KMS-11 (cell line): ENCODE data around the gene MICAL3.

Experiments
- H2AFZ ChIP-seq: fragments of 200-600 bp; sonication (generic); 2 replicates; pipeline ENCODE4 v1.6.1; 2016; ENCODE audit warnings: antibody characterized with exemption, mixed run types, low read depth
- H3K27ac ChIP-seq: fragments of 200-600 bp; sonication (generic); 2 replicates; pipeline ENCODE4 v1.6.1; 2016; ENCODE audit warnings: mild to moderate bottlenecking, mixed run types
- H3K27me3 ChIP-seq: fragments of 200-600 bp; sonication (generic); 2 replicates; pipeline ENCODE4 v1.6.1; 2017; ENCODE audit warnings: mild to moderate bottlenecking, low read depth, mixed run types, moderate library complexity; ENCODE audit not compliant: insufficient read depth
- H3K36me3 ChIP-seq: fragments of 200-600 bp; sonication (generic); 2 replicates; pipeline ENCODE4 v1.6.1; 2017; ENCODE audit warnings: mild to moderate bottlenecking, mixed run types; ENCODE audit not compliant: insufficient read depth
- H3K4me1 ChIP-seq: fragments of 200-600 bp; sonication (generic); 2 replicates; pipeline ENCODE4 v1.6.1; 2016; ENCODE audit warnings: mild to moderate bottlenecking, low read depth, mixed run types; ENCODE audit not compliant: poor library complexity, severe bottlenecking
- H3K4me2 ChIP-seq: fragments of 200-600 bp; sonication (generic); 2 replicates; pipeline ENCODE4 v1.7.0; 2016; ENCODE audit warnings: mild to moderate bottlenecking, mixed run types
- H3K4me3 ChIP-seq: fragments of 200-600 bp; sonication (generic); IDR thresholded peaks from 2 replicates; pipeline ENCODE4 v1.6.1; 2017; ENCODE audit warnings: low read depth, low read length, mixed read lengths; ENCODE audit not compliant: insufficient read depth
- H3K79me2 ChIP-seq: fragments of 200-600 bp; sonication (generic); 2 replicates; pipeline ENCODE4 v1.6.1; 2016; ENCODE audit warnings: low read depth, mixed run types; ENCODE audit not compliant: insufficient read depth
- H3K9ac ChIP-seq: fragments of 200-600 bp; sonication (generic); 2 replicates; pipeline ENCODE4 v1.6.1; 2016; ENCODE audit warnings: mild to moderate bottlenecking, mixed run types
- H4K20me1 ChIP-seq: fragments of 200-600 bp; sonication (generic); 2 replicates; pipeline ENCODE4 v1.6.1; 2016; ENCODE audit warnings: mild to moderate bottlenecking, mixed run types; ENCODE audit not compliant: insufficient read depth
- CTCF ChIP-seq: fragments of 200-600 bp; sonication (generic); conservative IDR thresholded peaks from 2 replicates; pipeline ENCODE4 v1.6.1; 2017; ENCODE audit warnings: low read depth, mild to moderate bottlenecking, antibody characterized with exemption, low read length, moderate library complexity, mixed read lengths

The MICAL3 gene

GRCh38 chr22:17748555-17749353, 275.6 kb downstream of the MICAL3 start:
- Histone ChIP-seq H3K27me3 (no peaks in the 10 kb centered on the region), H2AFZ (no peak overlapping the region), H3K4me2 (no peak overlapping the region), H3K79me2 (peaks cover 24% of the 10 kb centered on the region; the same call in 1 of the 2 replicates), H3K36me3 (no peaks in the 10 kb centered on the region), H3K4me3 (no peak overlapping the region), H3K27ac (no peak overlapping the region), H4K20me1 (no peaks in the 10 kb centered on the region), H3K4me1 (no peaks in the 10 kb centered on the region), H3K9ac (no peak overlapping the region)
- TF ChIP-seq CTCF: no peak

- no peak overlapping the region for H2AFZ ChIP-seq
- H3K27ac ChIP-seq: no peak overlapping the region
- H3K36me3 ChIP-seq: no peaks in the 10 kb centered on the region
- no peaks in the 10 kb centered on the region for H3K27me3 ChIP-seq
- no peaks in the 10 kb centered on the region for H4K20me1 ChIP-seq
- H3K79me2 ChIP-seq: peaks cover 13% of the 10 kb centered on the region; the same call in 1 of the 2 replicates
- no peak overlapping the region for H3K9ac ChIP-seq
- H3K4me2 ChIP-seq: no peak overlapping the region
- H3K4me1 ChIP-seq: peaks cover 11% of the 10 kb centered on the region
- no peak overlapping the region for H3K4me3 ChIP-seq
- TF ChIP-seq CTCF: no peak
Measured at GRCh38 chr22:17746916-17747315, 277.4 kb downstream of the MICAL3 start.

- H3K79me2 ChIP-seq: peaks cover 7% of the 10 kb centered on the region; the same call in 1 of the 2 replicates
- H4K20me1 ChIP-seq: no peaks in the 10 kb centered on the region
- H3K27ac ChIP-seq: no peak overlapping the region
- no peaks in the 10 kb centered on the region for H3K27me3 ChIP-seq
- no peak overlapping the region for H3K9ac ChIP-seq
- no peaks in the 10 kb centered on the region for H3K36me3 ChIP-seq
- H3K4me2 ChIP-seq: no peak overlapping the region
- TF ChIP-seq CTCF: no peak
- H3K4me1 ChIP-seq: peaks cover 12% of the 10 kb centered on the region
- no peak overlapping the region for H2AFZ ChIP-seq
- no peak overlapping the region for H3K4me3 ChIP-seq
Measured at GRCh38 chr22:17744430-17744829, 279.9 kb downstream of the MICAL3 start.

GRCh38 chr22:17743661-17744411, 280.5 kb downstream of the MICAL3 start:
- no peak overlapping the region for H3K4me3 ChIP-seq
- H3K4me2 ChIP-seq: no peak overlapping the region
- no peaks in the 10 kb centered on the region for H3K27me3 ChIP-seq
- H4K20me1 ChIP-seq: no peaks in the 10 kb centered on the region
- no peak overlapping the region for H3K27ac ChIP-seq
- H3K36me3 ChIP-seq: no peaks in the 10 kb centered on the region
- peaks cover 7% of the 10 kb centered on the region; the same call in 1 of the 2 replicates for H3K79me2 ChIP-seq
- H3K4me1 ChIP-seq: peaks cover 12% of the 10 kb centered on the region
- H3K9ac ChIP-seq: no peak overlapping the region
- TF ChIP-seq CTCF: no peak
- H2AFZ ChIP-seq: no peak overlapping the region
